Mammary epithelial cell (primary cell): Measurements from ENCODE around the gene CCDC126.

Experiments used
- CTCF ChIP-seq, 2 donors: IDR thresholded peaks in 1 of 2; conservative IDR thresholded peaks in 1 of 2; 2 replicates each; pipeline ENCODE4 v1.5.1; 2011 to 2012; ENCODE audit warnings: inconsistent platforms in 2 of 2, low read length in 2 of 2, mild to moderate bottlenecking in 2 of 2, control low read depth in 1 of 2, low read depth in 1 of 2; ENCODE audit not compliant: insufficient read depth in 1 of 2; ENCODE audit errors: extremely low read depth in 1 of 2
- EZH2 ChIP-seq: IDR thresholded peaks from 2 replicates; pipeline ENCODE4 v1.6.1; 2012; ENCODE audit warnings: low read length, inconsistent platforms, borderline replicate concordance

GRCh38 chr7:23661385-23661784 lies 64.2 kb downstream of the CCDC126 start:
- TF ChIP-seq CTCF (conservative IDR thresholded peaks at IDR 0.05 in 1 of 2, IDR thresholded peaks at IDR 0.05 in 1 of 2; ENCODE audit: extremely low read depth in 1 of 2, insufficient read depth in 1 of 2, low read depth in 1 of 2, low read length in 2 of 2) (no peak), EZH2 (no peak)
